HepG2 (cell line): ENCODE data around the gene DPT. TPM values are rescaled to one million over a fixed set of nuclear protein-coding genes. Genes with fewer than 3 reads are reported as not detected.

Source experiments
- CHD2 ChIP-seq: IDR thresholded peaks from 2 replicates; pipeline ENCODE4 v1.6.1; 2011; ENCODE audit warnings: low read depth, low read length, improper control_type of control experiment
- GATAD2A ChIP-seq: IDR thresholded peaks from 2 replicates; pipeline ENCODE4 v1.6.1; 2016
- GLI4 ChIP-seq: sonication (generic); formaldehyde crosslinking; IDR thresholded peaks from 2 replicates; pipeline ENCODE4 v1.5.1; 2020; ENCODE audit warnings: missing genetic modification reagents, mild to moderate bottlenecking, moderate library complexity, borderline replicate concordance
- HNF4A ChIP-seq: sonication (generic); formaldehyde crosslinking; IDR thresholded peaks from 2 replicates; pipeline ENCODE4 v1.4.0; 2020; ENCODE audit warnings: missing genetic modification reagents
- KDM3A ChIP-seq: IDR thresholded peaks from 2 replicates; pipeline ENCODE4 v1.6.1; 2018; ENCODE audit warnings: low read depth, missing compliant biosample characterization
- SOX13 ChIP-seq, 3 experiments: fragments of 450-650 bp in 1 of 3; sonication (generic) in 1 of 3; formaldehyde crosslinking in 1 of 3; IDR thresholded peaks in 2 of 3; conservative IDR thresholded peaks in 1 of 3; 2 replicates each; pipeline versions ENCODE4 v1.5.0 to v1.6.1; 2016 to 2020; ENCODE audit warnings: antibody characterized with exemption in 1 of 3, mild to moderate bottlenecking in 1 of 3, missing compliant biosample characterization in 1 of 3, missing genetic modification reagents in 1 of 3, moderate library complexity in 1 of 3
- ZBTB21 ChIP-seq: sonication (generic); formaldehyde crosslinking; IDR thresholded peaks from 2 replicates; pipeline ENCODE4 v1.4.0; 2020; ENCODE audit warnings: missing genetic modification reagents
- ZBTB7B ChIP-seq: sonication (generic); formaldehyde crosslinking; IDR thresholded peaks from 2 replicates; pipeline ENCODE4 v1.4.0; 2020; ENCODE audit warnings: missing genetic modification reagents
- ZC3H4 ChIP-seq: sonication (generic); formaldehyde crosslinking; IDR thresholded peaks from 2 replicates; pipeline ENCODE4 v1.4.0; 2020; ENCODE audit warnings: missing genetic modification reagents, borderline replicate concordance
- ZNF569 ChIP-seq: sonication (generic); formaldehyde crosslinking; IDR thresholded peaks from 2 replicates; pipeline ENCODE4 v1.5.0; 2020; ENCODE audit warnings: mild to moderate bottlenecking, missing genetic modification reagents, moderate library complexity, borderline replicate concordance
- ZZZ3 ChIP-seq: sonication (generic); formaldehyde crosslinking; IDR thresholded peaks from 2 replicates; pipeline ENCODE4 v1.4.0; 2020; ENCODE audit warnings: missing genetic modification reagents, mild to moderate bottlenecking, borderline replicate concordance
- polyA plus RNA-seq, 8 experiments: library from polyadenylated mRNA; depleted of rRNA in 3 of 8; stranded (reverse) in 7 of 8; unstranded in 1 of 8; fragments of >200 nt; fragmentation: Illumina TruSeq in 4 of 8; extraction: Trizol in 4 of 8; gene quantifications; 2 replicates each; pipeline versions ENCODE4 v1.2.1 to v1.2.3, GENCODE V29; 2011 to 2016; ENCODE audit warnings: low read depth in 4 of 8, missing spikeins in 1 of 8, mixed read lengths in 1 of 8; ENCODE audit not compliant: insufficient read depth in 1 of 8
- total RNA-seq, 5 experiments: library from RNA; depleted of rRNA; stranded (reverse); fragments of >200 nt; fragmentation: Illumina TruSeq; extraction: Trizol; gene quantifications; 2 replicates each; pipeline ENCODE4 v1.2.3, GENCODE V29; 2016; ENCODE audit warnings: low read depth in 1 of 5
- TF ChIP-seq, protein P1 (sequence below): sonication (generic); formaldehyde crosslinking; IDR thresholded peaks from 2 replicates; pipeline ENCODE4 v1.5.1; 2020; ENCODE audit warnings: mild to moderate bottlenecking, missing genetic modification reagents, moderate library complexity
- TF ChIP-seq, protein P2 (sequence below): sonication (generic); formaldehyde crosslinking; IDR thresholded peaks from 2 replicates; pipeline ENCODE4 v1.5.0; 2020; ENCODE audit warnings: mild to moderate bottlenecking, missing genetic modification reagents
- TF ChIP-seq, protein P3 (sequence below): fragments of 450-650 bp; IDR thresholded peaks from 2 replicates; pipeline ENCODE4 v1.6.1; 2016
- TF ChIP-seq, protein P4 (sequence below): sonication (generic); formaldehyde crosslinking; IDR thresholded peaks from 2 replicates; pipeline ENCODE4 v1.9.0; 2021; ENCODE audit warnings: missing genetic modification reagents, borderline replicate concordance
- TF ChIP-seq, protein P5 (sequence below): sonication (generic); formaldehyde crosslinking; conservative IDR thresholded peaks from 2 replicates; pipeline ENCODE4 v1.4.0; 2020; ENCODE audit warnings: missing genetic modification reagents

Gene DPT
- total and polyA plus RNA-seq, 2 of the 13 experiments (the other 11 are each of a cell fraction or from before 2014, with no cell fraction given): 0.04 TPM; not detected in 1

DNA sequence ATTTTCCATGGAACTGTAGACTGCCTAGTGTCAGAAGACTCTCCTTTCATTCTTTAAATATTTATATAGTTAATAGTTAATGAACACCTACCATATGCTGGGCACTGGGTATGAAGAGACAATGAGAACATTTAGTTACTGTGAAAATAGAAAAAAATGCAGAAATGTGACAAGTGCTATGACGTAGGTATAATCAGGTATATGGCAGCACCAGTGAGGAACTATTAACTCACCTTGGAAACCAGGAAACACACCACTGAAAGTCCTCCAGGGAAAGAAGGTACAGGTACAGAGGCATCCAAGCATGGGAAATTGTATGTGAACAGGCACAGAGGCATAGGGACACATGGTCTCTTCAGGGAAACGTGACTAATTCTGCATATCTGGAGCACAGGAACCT, 42.3 kb downstream of the DPT start (continued):
- TF ChIP-seq, protein P1, sequence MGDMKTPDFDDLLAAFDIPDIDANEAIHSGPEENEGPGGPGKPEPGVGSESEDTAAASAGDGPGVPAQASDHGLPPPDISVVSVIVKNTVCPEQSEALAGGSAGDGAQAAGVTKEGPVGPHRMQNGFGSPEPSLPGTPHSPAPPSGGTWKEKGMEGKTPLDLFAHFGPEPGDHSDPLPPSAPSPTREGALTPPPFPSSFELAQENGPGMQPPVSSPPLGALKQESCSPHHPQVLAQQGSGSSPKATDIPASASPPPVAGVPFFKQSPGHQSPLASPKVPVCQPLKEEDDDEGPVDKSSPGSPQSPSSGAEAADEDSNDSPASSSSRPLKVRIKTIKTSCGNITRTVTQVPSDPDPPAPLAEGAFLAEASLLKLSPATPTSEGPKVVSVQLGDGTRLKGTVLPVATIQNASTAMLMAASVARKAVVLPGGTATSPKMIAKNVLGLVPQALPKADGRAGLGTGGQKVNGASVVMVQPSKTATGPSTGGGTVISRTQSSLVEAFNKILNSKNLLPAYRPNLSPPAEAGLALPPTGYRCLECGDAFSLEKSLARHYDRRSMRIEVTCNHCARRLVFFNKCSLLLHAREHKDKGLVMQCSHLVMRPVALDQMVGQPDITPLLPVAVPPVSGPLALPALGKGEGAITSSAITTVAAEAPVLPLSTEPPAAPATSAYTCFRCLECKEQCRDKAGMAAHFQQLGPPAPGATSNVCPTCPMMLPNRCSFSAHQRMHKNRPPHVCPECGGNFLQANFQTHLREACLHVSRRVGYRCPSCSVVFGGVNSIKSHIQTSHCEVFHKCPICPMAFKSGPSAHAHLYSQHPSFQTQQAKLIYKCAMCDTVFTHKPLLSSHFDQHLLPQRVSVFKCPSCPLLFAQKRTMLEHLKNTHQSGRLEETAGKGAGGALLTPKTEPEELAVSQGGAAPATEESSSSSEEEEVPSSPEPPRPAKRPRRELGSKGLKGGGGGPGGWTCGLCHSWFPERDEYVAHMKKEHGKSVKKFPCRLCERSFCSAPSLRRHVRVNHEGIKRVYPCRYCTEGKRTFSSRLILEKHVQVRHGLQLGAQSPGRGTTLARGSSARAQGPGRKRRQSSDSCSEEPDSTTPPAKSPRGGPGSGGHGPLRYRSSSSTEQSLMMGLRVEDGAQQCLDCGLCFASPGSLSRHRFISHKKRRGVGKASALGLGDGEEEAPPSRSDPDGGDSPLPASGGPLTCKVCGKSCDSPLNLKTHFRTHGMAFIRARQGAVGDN (CRISPR knock-in tag): no peak
- TF ChIP-seq, protein P2, sequence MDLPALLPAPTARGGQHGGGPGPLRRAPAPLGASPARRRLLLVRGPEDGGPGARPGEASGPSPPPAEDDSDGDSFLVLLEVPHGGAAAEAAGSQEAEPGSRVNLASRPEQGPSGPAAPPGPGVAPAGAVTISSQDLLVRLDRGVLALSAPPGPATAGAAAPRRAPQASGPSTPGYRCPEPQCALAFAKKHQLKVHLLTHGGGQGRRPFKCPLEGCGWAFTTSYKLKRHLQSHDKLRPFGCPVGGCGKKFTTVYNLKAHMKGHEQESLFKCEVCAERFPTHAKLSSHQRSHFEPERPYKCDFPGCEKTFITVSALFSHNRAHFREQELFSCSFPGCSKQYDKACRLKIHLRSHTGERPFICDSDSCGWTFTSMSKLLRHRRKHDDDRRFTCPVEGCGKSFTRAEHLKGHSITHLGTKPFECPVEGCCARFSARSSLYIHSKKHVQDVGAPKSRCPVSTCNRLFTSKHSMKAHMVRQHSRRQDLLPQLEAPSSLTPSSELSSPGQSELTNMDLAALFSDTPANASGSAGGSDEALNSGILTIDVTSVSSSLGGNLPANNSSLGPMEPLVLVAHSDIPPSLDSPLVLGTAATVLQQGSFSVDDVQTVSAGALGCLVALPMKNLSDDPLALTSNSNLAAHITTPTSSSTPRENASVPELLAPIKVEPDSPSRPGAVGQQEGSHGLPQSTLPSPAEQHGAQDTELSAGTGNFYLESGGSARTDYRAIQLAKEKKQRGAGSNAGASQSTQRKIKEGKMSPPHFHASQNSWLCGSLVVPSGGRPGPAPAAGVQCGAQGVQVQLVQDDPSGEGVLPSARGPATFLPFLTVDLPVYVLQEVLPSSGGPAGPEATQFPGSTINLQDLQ (CRISPR knock-in tag): no peak
- TF ChIP-seq, protein P3, sequence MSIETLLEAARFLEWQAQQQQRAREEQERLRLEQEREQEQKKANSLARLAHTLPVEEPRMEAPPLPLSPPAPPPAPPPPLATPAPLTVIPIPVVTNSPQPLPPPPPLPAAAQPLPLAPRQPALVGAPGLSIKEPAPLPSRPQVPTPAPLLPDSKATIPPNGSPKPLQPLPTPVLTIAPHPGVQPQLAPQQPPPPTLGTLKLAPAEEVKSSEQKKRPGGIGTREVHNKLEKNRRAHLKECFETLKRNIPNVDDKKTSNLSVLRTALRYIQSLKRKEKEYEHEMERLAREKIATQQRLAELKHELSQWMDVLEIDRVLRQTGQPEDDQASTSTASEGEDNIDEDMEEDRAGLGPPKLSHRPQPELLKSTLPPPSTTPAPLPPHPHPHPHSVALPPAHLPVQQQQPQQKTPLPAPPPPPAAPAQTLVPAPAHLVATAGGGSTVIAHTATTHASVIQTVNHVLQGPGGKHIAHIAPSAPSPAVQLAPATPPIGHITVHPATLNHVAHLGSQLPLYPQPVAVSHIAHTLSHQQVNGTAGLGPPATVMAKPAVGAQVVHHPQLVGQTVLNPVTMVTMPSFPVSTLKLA: 0 out of 2 replicates have a peak, but pooled peaks have one; percentile 3
- TF ChIP-seq ZC3H4 (no peak), ZZZ3 (CRISPR knock-in tag) (no peak), ZBTB7B (CRISPR knock-in tag) (no peak), SOX13 (IDR thresholded peaks at IDR 0.05) (no peak), SOX13 (CRISPR knock-in tag; conservative IDR thresholded peaks at IDR 0.05 in 1 of 2, IDR thresholded peaks at IDR 0.05 in 1 of 2) (peak in 1 of 2 experiments; percentile 58; a peak in 1 of 4 replicates), CHD2 (no peak), ZNF569 (CRISPR knock-in tag) (no peak), GATAD2A (CRISPR knock-in tag) (0 out of 2 replicates have a peak, but pooled peaks have one; percentile 21), GLI4 (CRISPR knock-in tag) (no peak), ZBTB21 (CRISPR knock-in tag) (peak; percentile 78; the same call in 1 of the 2 replicates), HNF4A (no peak), KDM3A (CRISPR knock-in tag) (no peak)
- TF ChIP-seq, protein P4, sequence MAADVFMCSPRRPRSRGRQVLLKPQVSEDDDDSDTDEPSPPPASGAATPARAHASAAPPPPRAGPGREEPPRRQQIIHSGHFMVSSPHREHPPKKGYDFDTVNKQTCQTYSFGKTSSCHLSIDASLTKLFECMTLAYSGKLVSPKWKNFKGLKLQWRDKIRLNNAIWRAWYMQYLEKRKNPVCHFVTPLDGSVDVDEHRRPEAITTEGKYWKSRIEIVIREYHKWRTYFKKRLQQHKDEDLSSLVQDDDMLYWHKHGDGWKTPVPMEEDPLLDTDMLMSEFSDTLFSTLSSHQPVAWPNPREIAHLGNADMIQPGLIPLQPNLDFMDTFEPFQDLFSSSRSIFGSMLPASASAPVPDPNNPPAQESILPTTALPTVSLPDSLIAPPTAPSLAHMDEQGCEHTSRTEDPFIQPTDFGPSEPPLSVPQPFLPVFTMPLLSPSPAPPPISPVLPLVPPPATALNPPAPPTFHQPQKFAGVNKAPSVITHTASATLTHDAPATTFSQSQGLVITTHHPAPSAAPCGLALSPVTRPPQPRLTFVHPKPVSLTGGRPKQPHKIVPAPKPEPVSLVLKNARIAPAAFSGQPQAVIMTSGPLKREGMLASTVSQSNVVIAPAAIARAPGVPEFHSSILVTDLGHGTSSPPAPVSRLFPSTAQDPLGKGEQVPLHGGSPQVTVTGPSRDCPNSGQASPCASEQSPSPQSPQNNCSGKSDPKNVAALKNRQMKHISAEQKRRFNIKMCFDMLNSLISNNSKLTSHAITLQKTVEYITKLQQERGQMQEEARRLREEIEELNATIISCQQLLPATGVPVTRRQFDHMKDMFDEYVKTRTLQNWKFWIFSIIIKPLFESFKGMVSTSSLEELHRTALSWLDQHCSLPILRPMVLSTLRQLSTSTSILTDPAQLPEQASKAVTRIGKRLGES (CRISPR knock-in tag): no peak
- TF ChIP-seq, protein P5, sequence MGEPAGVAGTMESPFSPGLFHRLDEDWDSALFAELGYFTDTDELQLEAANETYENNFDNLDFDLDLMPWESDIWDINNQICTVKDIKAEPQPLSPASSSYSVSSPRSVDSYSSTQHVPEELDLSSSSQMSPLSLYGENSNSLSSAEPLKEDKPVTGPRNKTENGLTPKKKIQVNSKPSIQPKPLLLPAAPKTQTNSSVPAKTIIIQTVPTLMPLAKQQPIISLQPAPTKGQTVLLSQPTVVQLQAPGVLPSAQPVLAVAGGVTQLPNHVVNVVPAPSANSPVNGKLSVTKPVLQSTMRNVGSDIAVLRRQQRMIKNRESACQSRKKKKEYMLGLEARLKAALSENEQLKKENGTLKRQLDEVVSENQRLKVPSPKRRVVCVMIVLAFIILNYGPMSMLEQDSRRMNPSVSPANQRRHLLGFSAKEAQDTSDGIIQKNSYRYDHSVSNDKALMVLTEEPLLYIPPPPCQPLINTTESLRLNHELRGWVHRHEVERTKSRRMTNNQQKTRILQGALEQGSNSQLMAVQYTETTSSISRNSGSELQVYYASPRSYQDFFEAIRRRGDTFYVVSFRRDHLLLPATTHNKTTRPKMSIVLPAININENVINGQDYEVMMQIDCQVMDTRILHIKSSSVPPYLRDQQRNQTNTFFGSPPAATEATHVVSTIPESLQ (CRISPR knock-in tag): no peak
